HG03571 (cell line): ENCODE data around the gene ATOH8.

Experiments used
- ATAC-seq: cut with Tn5 transposase; IDR thresholded peaks from one replicate; pipeline ENCODE4 v1.9.1; 2021; ENCODE audit not compliant: unreplicated experiment

ATOH8 gene

GRCh38 chr2:85754313-85755095 lies 713 bp downstream of the ATOH8 start:
- no peak for ATAC-seq

DNA sequence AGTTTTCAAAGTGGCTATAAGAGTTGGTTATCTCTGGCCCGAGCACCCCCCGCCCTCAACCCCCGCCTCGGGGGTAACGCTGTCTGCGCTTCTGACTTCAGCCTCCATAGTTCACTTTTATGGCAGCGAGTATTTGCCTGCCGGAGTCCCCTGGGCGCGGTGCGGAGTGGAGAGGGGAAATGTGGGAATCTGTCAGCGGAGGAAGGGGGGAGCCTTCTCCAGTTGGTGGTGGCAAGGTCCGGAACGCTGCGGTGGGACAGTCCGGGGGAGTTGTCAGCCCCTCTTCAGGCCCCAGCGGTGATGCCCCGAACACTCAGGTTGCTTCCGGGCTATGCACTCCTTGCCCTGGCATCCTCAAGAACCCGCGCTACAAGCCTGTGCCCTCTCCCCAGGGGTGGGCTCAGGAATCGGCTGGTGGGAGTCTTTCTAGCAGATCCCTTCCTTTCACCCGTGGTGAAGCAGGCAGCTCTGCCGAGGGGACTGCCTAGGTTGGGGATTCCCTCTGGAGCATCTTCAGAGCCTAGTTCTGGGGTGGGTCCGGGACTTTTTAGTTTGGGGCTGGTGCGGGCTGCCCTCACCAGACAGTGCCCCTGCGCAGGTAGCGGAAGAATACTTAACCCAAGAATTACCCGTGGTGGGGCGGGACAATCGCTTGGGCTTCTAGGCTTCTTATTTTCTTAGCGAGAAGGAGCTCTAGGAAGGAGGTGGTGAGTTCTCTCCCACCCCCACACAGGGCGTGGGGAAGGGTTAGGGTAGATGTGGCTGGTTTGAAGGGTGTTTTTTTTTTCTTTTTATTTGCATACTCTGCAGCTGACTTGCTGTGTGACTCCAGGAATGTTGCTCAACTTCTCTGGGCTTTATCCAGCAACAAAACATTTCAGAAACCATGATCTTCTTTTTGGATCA lies 1.6 kb downstream of the ATOH8 start:
- no peak for ATAC-seq

- no peak for ATAC-seq
These were observed 2.4 kb downstream of the ATOH8 start for GRCh38 chr2:85756195-85756594.

- ATAC-seq: no peak
These were observed 3.1 kb downstream of the ATOH8 start for GRCh38 chr2:85756822-85757435.

- no peak for ATAC-seq
These were observed 4.1 kb downstream of the ATOH8 start for GRCh38 chr2:85757860-85758259.

- ATAC-seq: no peak
These were observed 4.8 kb downstream of the ATOH8 start for GRCh38 chr2:85758361-85759256.

DNA sequence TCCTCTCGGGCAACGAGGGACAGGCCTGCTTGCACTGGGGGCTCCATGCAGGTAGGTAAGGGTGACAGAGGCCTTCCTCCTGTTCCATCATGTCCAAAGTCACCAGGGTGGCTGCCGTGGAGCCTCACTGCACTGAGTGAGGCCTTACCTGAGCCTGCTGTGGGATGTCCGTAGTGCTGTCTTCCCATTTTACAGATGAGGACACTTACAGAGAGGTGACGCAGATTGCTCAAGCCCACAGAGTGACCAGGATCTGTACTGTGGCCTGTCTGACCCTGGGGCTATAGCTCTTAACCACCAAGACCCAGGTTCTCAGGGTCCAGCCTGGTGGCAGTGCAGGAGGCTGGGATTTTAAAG lies 5.4 kb downstream of the ATOH8 start:
- ATAC-seq: no peak

DNA sequence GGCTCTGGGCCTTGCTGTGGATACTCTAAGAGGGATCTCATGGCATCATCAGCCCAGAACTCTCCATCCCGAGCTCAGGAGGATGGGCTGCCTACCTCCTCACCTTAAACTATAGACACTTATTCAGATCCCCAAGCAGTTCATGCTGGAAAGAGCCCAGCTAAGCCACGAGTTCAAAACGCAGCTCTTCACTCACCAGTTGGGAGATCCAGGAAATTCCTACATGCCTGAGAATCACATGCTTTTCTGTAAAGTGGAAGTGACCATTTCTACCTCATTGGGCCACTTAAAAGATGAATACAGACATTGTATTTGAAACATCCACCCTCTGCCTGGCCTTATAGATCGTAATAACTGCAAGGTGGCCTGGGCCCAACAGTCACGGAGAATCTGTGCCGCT lies 6.6 kb downstream of the ATOH8 start:
- ATAC-seq: no peak

GRCh38 chr2:85760872-85761271 lies 7.1 kb downstream of the ATOH8 start:
- ATAC-seq: no peak

DNA sequence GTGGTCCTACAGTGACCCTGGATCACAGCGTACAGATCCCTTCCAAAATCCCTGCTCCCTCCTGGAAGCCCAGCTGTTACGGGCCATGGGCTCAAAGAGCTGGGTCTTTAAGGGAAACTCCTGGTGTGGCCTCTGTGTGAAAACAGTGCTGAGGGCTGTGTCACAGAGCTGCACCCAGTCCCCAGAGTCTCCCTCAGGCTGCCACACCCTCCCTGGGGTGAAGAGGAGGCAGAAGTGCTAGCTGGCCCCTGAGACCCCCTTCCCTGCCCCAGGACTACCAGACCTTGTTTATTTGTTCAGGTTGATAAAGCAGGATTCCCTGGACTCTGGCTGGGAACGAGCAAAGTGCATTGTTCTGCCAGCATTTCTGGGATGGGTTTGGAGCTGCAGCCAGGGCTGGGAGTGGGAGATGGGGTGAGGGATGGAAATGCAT lies 7.7 kb downstream of the ATOH8 start:
- ATAC-seq: no peak

GRCh38 chr2:85761946-85762345 lies 8.2 kb downstream of the ATOH8 start:
- ATAC-seq: no peak

DNA sequence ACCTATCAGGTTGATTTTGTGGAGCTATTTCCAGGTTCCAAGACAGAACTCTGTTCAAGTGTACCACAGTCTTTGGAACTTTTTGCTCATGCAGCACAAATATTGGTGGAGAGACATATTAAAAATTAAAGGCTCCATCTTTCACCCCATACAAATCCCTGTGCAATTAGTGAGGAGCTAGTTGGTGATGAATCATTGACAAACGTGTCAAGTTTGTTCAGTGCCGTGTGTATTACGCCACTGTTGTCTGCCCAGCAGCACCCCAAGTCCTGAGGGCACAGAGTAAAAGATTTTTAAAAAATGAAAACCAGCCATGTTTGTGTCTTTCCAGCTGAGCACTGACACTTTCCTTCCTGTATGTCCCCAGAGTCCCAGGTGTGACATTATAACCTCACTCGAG lies 9.3 kb downstream of the ATOH8 start:
- no peak for ATAC-seq

- no peak for ATAC-seq
These were observed 10.0 kb downstream of the ATOH8 start for GRCh38 chr2:85763831-85764230.

DNA sequence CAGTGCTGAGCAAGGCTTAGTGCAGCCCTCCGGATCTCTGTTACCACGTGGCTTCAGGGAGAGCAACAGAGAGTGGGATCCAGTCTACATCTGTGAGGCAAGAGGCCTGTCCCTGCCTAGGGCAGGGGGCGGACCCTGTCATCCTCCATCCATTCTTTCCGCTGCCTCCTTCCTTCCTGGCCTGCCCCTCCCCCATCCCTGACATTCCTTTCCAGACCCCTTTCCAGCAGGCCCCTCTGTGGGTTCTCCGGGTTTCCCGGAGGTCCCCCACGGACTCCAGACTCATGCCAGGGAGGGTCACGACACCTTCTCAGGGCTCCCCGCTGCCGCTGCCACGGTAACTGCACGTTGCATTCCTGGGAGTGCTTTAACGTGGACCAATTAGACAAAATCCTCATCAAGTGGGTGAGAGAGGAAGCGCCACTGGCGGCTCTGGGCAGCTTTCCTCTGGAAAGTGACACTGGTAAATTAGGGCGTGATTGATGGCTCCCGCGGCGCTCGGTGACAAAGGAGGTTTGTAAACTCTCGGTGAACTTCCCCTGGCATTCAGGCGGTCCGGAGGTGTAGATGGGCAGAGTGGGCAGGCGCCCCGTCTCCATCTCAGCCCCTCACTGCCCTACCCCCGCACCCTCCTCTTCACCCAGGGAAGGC lies 11.4 kb downstream of the ATOH8 start:
- ATAC-seq: no peak

DNA sequence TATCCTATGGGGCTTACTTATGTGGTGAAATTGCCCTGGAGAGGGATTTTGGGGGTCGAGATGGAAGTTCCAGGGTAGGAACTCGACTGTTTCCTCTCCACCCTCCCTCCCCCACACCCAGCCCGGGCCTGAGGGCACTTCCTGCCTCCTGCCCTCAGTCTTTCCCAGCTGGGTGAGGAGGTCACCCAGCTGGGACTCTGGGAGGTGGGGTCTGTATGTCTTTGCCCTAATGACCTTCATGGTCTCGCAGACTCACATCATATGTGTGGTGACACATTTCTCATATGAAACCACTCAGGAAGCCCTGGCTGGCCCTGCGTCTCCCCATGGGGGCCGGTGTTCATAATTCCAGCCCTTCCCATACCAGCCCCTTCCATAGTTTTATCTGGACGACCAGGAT lies 12.4 kb downstream of the ATOH8 start:
- no peak for ATAC-seq

GRCh38 chr2:85767803-85768665 lies 14.2 kb downstream of the ATOH8 start:
- ATAC-seq: no peak

- no peak for ATAC-seq
These were observed 14.9 kb downstream of the ATOH8 start for GRCh38 chr2:85768713-85769112.

DNA sequence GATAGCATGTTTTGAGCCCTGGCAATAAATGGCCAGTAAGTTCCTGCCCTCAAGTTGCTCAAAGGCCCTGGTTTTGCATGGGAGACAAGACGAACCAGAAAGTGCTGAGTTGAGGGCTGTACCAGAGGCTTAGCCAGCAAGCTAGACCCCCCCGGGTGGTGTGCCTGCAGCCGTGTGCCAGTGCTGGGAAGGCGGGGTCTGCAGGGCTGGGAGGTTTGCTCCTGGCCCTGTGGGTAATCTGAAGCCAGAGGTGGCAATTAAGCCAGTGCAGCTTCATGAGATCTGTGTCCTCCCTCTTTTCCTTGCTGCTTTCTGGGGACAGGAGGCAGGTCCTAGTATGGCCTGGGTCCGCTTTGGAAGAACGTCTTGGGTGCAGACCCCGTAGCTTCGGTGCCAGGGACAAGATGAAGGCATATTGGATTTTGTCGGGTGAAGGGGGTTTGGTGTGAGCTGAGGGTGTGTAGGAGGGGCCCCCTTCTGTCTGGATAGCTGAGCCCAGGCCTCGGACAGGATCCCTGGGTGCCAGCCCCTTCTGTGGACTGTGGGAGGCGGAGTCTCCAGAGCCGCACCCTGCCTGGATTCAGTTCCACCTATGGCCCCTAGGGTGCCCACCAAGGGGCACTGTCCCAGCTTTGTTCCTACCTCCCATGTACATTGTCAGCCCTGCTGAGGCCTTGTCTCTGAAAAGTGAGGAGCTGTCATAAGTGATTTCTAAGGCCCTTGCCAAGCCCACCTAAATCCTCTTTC lies 15.6 kb downstream of the ATOH8 start:
- ATAC-seq: no peak

GRCh38 chr2:85769983-85770362 lies 16.2 kb downstream of the ATOH8 start:
- no peak for ATAC-seq
